ENCODE data around the gene ZSWIM3.

ZSWIM3 gene

DNA sequence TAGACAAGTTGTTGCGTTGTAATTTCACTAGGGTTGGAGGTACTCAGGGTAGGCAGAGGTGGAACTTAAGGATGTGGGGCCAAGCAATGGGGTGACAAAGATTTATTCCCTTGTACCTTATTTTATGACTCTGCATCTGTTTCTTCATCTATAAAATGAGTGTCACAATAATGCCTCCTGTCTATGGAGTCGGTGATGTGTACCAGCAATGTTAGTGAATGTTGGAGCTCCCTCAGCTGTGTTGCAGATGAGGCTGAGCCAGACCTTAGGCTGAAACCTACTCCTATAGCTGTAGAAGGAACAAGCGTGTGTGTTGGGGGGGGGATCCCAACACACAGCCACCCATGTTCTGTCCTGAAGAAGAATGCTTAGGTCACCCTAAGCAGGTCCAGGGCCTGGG lies 40.5 kb upstream of the ZSWIM3 start:
- ATAC-seq = no peak
- no peak for TF ChIP-seq POU6F1 (CRISPR knock-in tag; IDR thresholded peaks at IDR 0.05; ENCODE audit: borderline replicate concordance, low read depth)
- no peak for TF ChIP-seq CSDC2 (CRISPR knock-in tag; IDR thresholded peaks at IDR 0.05)
- TF ChIP-seq ARNTL (CRISPR knock-in tag; IDR thresholded peaks at IDR 0.05; ENCODE audit: borderline replicate concordance, low read depth) = no peak
- no peak for TF ChIP-seq GLIS3 (CRISPR knock-in tag; IDR thresholded peaks at IDR 0.05)
- TF ChIP-seq ESRRG (CRISPR knock-in tag; IDR thresholded peaks at IDR 0.05) = no peak
- TF ChIP-seq TOX (CRISPR knock-in tag; IDR thresholded peaks at IDR 0.05; ENCODE audit: borderline replicate concordance) = no peak
- no peak for TF ChIP-seq ZNF8 (CRISPR knock-in tag; IDR thresholded peaks at IDR 0.05)
- TF ChIP-seq PATZ1 (CRISPR knock-in tag; IDR thresholded peaks at IDR 0.05; ENCODE audit: borderline replicate concordance) = no peak
- TF ChIP-seq PPARA (CRISPR knock-in tag; IDR thresholded peaks at IDR 0.05; ENCODE audit: borderline replicate concordance) = no peak
- TF ChIP-seq ZNF565 (CRISPR knock-in tag; conservative IDR thresholded peaks at IDR 0.05; ENCODE audit: low read depth) = no peak
- TF ChIP-seq RARB (CRISPR knock-in tag; IDR thresholded peaks at IDR 0.05) = no peak
- TF ChIP-seq TSHZ2 (CRISPR knock-in tag; IDR thresholded peaks at IDR 0.05) = no peak
- no peak for TF ChIP-seq OSR1 (CRISPR knock-in tag; IDR thresholded peaks at IDR 0.05)
- no peak for TF ChIP-seq BACH2 (CRISPR knock-in tag; IDR thresholded peaks at IDR 0.05; ENCODE audit: borderline replicate concordance)
- TF ChIP-seq SNAI2 (CRISPR knock-in tag; IDR thresholded peaks at IDR 0.05) = no peak
- TF ChIP-seq CREB5 (CRISPR knock-in tag; IDR thresholded peaks at IDR 0.05; ENCODE audit: low read depth) = no peak
- no peak for TF ChIP-seq CSRNP3 (CRISPR knock-in tag; IDR thresholded peaks at IDR 0.05)
- no peak for TF ChIP-seq ZNF70 (CRISPR knock-in tag; IDR thresholded peaks at IDR 0.05)
- TF ChIP-seq TCF4 (CRISPR knock-in tag; IDR thresholded peaks at IDR 0.05; ENCODE audit: borderline replicate concordance) = no peak
- TF ChIP-seq ZFP30 (CRISPR knock-in tag; IDR thresholded peaks at IDR 0.05) = no peak

DNA sequence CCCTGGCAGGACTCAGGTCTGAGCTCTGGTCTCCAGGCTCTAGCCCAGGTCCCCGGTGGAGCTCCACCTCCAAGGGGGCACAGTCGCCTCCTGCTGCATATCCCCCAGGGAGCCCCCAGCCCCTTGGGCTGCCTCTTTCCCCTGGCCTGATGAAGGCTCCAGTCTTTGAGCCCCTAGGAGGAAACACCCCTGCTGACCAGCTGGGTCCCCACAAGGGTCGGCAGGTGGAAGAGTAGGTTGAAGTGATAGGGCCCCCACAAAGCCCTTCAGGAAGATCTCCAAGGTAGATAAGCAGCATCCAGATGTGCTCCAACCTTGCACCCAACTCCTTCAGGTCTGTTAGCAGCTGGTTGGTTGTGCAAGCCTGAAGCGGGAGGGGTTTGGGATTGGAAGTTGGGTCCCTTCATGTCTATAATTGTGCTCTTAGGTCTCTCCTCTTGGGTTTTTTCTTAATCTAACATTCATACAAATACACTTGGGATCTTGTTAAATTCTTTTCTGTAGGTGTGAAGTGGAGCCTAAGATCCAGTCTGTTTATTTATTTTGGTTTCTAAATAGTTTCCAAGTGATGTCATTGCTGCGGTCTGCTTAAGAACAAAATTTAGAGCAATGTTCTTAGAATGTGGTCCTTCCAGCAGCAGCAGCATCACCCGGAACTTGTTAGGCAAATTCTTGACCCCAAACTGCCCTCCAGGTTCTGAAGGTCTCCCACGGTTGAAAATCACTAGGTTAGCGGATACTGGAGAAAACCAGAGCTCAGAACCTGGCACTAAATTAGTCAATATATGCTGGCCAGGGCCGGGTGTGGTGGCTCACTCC lies 39.8 kb upstream of the ZSWIM3 start:
- ATAC-seq = no peak
- TF ChIP-seq ZFP3 (CRISPR knock-in tag; IDR thresholded peaks at IDR 0.05) = no peak
- TF ChIP-seq SNAI2 (CRISPR knock-in tag; IDR thresholded peaks at IDR 0.05) = no peak
- no peak for TF ChIP-seq CSRNP3 (CRISPR knock-in tag; IDR thresholded peaks at IDR 0.05)
- TF ChIP-seq ZNF70 (CRISPR knock-in tag; IDR thresholded peaks at IDR 0.05) = no peak
- no peak for TF ChIP-seq ZNF8 (CRISPR knock-in tag; IDR thresholded peaks at IDR 0.05)
- no peak for TF ChIP-seq PPARA (CRISPR knock-in tag; IDR thresholded peaks at IDR 0.05; ENCODE audit: borderline replicate concordance)
- TF ChIP-seq CSDC2 (CRISPR knock-in tag; IDR thresholded peaks at IDR 0.05) = no peak
- no peak for TF ChIP-seq TSHZ2 (CRISPR knock-in tag; IDR thresholded peaks at IDR 0.05)
